GM12865 (cell line): ENCODE data around the gene SNX7.

ENCODE experiments used
- DNase-seq: peaks from one replicate; pipeline ENCODE4 v3.0.0; 2010; ENCODE audit warnings: low read depth
- H3K4me3 ChIP-seq: 2 replicates; pipeline ENCODE4 v1.5.1; 2011; ENCODE audit warnings: mild to moderate bottlenecking, low read depth, low read length, control low read depth
- CTCF ChIP-seq: IDR thresholded peaks from 2 replicates; pipeline ENCODE4 v1.5.1; 2011; ENCODE audit warnings: low read length, control low read depth, low read depth, inconsistent platforms; ENCODE audit not compliant: insufficient read depth; ENCODE audit errors: missing control alignments

SNX7 gene

GRCh38 chr1:98661544-98662355 is at the start of gene SNX7:
TSS of gene SNX7 (plus strand) at chr1:98661721. CDS start at chr1:98661732, 11 bp downstream.
- H3K4me3 ChIP-seq = no peak within 1 kb of the TSS
- no peak for DNase-seq
- no peak for TF ChIP-seq CTCF

- no peak for DNase-seq
- no peak for TF ChIP-seq CTCF
- no peak overlapping the region for H3K4me3 ChIP-seq
Observed at GRCh38 chr1:98637316-98637715, 24.2 kb upstream of the SNX7 start.

- no peak for TF ChIP-seq CTCF
- DNase-seq = no peak
- H3K4me3 ChIP-seq = no peak overlapping the region
Observed at GRCh38 chr1:98638185-98638584, 23.3 kb upstream of the SNX7 start.

GRCh38 chr1:98644510-98644909 is 17.0 kb upstream of the SNX7 start:
- DNase-seq = no peak
- TF ChIP-seq CTCF = no peak
- no peak overlapping the region for H3K4me3 ChIP-seq

- no peak overlapping the region for H3K4me3 ChIP-seq
- DNase-seq = no peak
- no peak for TF ChIP-seq CTCF
Observed at GRCh38 chr1:98651116-98651632, 10.3 kb upstream of the SNX7 start.

- H3K4me3 ChIP-seq = no peak overlapping the region
- no peak for TF ChIP-seq CTCF
- DNase-seq = no peak
Observed at GRCh38 chr1:98653123-98653522, 8.4 kb upstream of the SNX7 start.
